HS-27A (cell line): Measurements from ENCODE around the gene ZNF491.
"Not testable (repeated sequence)": the region's sequence is repeated elsewhere in the genome, so short reads cannot be mapped to it uniquely, and the experiment has no call there.

Experiments
- DNase-seq: peaks from one replicate; pipeline ENCODE4 v3.0.0-alpha.2; 2012; ENCODE audit warnings: low read depth, missing footprints

ZNF491 gene

GRCh38 chr19:11798391-11799330, at the start of gene ZNF491:
ZNF491 (plus strand) TSS chr19:11798523; CDS start chr19:11805954, 7,431 bp downstream.
- DNase-seq = no peak

DNA sequence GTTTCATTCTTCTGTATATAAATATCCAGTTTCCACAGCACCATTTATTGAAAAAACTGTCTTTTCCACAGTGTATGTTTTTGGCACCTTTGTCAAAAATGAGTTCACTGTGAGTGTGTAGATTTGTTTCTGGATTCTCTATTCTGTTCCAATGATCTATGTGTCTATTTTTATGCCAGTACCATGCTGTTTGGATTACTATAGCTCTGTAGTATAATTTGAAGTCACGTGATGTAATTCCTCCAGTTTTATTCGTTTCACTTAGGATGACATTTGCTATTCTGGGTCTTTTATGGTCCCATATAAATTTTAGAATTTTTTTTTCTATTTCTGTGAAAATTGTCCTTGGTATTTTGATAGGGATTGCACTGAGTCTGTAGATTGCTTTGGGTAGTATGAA, 48.6 kb upstream of the ZNF491 start:
- no peak for DNase-seq

- no peak for DNase-seq
These were observed 46.0 kb upstream of the ZNF491 start for GRCh38 chr19:11752244-11752736.

- DNase-seq = no peak
These were observed 43.7 kb upstream of the ZNF491 start for GRCh38 chr19:11754663-11755062.

DNA sequence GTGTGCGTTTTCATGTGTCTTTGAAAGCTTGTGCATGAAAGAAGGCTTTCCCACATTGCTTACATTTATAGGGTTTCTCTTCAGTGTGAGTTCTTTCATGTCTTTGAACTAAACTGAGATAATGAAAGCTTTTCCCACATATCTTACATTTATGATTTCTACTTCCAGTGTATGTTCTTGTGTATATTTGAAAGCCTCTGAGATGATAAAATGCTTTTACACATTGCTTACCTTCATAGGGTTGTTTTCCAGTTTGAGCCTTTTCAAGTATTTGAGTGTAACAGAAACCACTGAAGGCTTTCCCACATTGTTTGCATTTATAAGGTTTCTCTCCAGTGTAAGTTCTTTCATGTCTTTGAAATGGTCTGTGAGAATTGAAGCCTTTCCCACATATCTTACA, 41.4 kb upstream of the ZNF491 start:
- no peak for DNase-seq

DNA sequence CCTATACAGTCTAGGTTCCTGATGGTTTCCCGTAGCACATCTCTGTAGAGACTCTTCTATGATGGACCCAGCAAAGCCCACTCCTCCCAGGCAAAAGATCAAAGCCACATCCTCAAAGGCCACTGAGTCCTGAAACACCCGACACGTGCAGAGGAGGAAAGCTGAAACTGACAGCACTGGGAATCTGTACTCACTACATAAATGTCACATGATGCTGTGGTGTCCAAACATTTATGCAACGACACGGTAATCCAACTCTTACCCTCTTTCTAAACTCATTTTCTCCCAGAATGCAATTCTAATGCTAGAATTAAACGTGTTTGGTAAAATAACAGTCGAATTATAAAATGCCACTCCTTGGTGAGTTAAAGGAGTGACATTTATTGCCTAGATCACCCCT, 38.5 kb upstream of the ZNF491 start:
- no peak for DNase-seq

DNA sequence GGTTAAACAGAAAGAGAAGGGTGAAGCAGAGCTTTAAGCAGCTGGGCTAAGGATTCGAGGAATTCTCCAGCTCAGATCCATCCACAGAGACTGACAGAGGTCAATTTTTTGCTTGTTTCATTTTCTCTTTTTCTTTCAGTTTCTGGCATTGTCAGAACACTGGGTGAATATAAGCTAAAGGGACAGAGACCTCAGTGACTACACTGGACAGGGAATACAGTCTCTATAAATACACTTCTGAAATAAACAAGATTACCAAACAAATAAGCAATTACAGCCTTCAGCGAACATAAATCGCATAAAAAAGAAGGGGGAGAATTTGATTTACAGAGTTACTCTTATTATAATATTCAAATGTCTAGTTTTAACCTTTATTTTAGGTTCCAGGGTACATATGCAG, 35.2 kb upstream of the ZNF491 start:
- DNase-seq = no peak

GRCh38 chr19:11763611-11764010, 34.7 kb upstream of the ZNF491 start:
- no peak for DNase-seq

DNA sequence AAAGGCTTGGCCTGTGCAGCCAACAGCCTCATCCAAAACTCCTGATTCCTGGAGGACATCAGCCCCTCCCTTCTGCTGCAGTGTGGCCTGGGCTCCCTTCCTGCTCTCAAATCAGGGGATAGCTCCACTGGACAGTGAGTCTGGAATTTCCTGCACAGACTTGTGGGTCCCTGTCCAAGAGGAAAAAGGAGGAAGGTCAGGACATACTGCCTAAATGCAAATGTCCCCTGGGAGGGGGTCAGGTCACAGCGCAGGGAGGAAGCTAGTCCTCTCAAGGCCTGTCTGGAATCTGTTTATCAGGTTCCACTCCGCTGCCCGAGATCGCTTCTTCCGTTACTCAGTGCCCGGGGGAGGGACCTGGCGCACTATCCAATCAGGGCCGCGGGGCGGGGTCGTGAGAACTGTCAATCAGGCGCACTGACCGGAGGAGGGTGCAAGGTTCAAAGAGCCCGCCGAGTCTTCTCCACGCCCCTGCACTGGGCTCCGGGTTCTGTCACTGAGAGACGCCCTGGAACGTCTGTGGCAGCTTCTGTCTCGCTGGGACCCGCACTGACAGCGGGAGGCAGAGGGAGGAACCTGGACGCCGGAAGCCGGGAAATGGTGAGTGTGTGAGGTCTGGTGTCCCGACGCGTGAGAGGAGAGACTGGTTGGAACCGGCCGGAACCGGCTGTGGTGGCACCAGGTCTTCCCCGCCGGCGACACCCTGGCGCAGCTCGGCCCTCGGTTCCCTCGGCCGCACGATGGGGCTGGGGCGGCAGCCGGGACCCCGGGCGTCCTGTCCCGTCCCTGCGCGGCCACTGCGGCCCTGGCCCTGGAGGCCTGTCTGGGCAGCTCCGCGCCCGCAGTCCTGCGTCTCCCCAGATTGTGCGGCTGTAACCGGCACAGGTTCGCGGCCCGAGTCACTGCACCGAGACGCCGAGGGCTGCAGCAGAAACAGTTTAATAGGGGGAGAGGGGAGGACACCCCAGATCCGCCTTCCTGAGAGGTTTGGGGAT, 31.4 kb upstream of the ZNF491 start, which contains the start of gene ZNF441:
ZNF441 (plus strand) TSS at position 404 of the 995 bp plus-strand sequence; CDS start at position 598, 194 bp downstream.
- DNase-seq = peak; percentile 86

GRCh38 chr19:11767633-11768133, 30.6 kb upstream of the ZNF491 start:
- no peak for DNase-seq

DNA sequence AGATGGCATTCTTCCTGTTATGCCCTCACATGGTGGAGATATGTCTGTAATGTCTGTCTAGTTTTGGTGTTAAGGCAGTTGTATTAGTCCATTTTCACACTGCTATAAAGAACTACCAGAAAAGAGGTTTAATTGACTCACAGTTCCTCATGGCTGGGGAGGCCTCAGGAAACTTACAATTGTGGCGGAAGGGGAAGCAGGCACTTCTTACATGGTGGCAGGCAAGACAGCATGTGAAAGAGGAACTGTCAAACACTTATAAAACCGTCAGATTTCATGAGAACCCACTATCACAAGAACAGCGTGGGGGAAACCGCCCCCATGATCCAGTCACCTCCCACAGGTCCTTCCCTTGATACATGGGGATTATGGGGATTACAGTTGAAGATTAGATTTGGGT, 28.3 kb upstream of the ZNF491 start:
- DNase-seq = no peak

- not testable (repeated sequence) for DNase-seq
These were observed 26.8 kb upstream of the ZNF491 start for GRCh38 chr19:11771520-11771919.

GRCh38 chr19:11776669-11777068, 21.7 kb upstream of the ZNF491 start:
- DNase-seq = not testable (repeated sequence)

DNA sequence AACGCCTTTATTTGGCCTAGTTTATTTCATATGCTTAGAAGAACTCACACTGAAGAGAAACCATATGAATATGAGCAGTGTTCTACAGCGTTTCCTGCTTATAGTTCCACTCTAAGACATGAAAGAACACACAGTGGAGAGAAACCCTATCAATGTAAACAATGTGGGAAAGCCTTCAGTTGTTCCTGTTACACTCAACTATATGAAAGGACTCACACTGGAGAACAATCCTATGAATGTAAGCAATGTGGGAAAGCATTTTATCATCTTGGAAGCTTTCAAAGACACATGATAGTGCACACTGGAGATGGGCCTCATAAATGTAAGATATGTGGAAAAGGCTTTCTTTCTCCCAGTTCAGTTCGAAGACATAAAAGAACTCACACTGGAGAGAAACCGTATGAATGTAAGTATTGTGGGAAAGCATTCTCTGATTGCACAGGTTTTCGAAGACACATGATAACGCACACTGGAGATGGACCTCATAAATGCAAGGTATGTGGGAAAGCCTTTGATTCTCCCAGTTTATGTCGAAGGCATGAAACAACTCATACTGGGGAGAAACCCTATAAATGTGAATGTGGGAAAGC, 17.8 kb upstream of the ZNF491 start:
- no peak for DNase-seq

DNA sequence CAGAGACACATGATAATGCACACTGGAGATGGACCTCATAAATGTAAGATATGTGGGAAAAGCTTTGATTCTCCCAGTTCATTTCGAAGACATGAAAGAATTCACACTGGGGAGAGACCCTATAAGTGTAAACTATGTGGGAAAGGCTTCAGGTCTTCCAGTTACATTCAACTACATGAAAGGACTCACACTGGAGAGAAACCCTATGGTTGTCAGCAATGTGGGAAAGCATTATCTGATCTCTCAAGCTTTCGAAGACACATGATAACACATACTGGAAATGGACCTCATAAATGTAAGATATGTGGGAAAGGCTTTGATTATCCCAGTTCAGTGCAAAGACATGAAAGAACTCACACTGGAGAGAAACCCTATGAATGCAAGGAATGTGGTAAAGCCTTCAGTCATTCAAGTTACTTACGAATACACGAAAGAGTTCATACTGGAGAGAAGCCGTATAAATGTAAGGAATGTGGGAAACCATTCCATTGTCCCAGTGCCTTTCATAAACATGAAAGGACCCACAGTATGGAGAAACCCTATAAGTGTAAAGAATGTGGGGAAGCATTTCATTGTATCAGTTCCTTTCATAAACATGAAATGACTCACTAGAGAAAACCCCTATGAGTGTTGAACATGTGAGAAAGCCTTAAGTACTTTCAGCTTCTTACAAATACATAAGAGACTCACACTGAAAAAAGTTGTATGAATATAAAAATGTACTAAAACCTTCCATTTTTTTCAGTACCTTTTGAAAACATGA, 16.8 kb upstream of the ZNF491 start:
- DNase-seq = no peak

DNA sequence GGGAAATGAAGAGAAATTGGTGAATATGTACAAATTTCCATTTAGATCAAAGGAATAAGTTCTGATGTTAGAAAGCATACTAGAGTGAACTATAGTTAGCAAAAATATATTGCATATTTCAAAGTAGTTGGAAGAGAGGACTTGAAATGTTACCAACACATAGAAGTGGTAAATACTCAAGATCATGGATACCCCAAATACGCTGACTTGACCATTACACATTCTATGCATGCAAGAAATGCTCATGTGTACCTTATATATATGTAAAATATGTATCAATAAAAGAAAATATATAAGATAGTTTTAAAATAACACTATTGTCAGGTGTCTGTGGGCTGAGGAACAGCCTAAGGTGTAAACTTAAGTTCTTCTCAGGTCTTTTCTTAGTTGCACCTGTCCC, 14.6 kb upstream of the ZNF491 start:
- no peak for DNase-seq

DNA sequence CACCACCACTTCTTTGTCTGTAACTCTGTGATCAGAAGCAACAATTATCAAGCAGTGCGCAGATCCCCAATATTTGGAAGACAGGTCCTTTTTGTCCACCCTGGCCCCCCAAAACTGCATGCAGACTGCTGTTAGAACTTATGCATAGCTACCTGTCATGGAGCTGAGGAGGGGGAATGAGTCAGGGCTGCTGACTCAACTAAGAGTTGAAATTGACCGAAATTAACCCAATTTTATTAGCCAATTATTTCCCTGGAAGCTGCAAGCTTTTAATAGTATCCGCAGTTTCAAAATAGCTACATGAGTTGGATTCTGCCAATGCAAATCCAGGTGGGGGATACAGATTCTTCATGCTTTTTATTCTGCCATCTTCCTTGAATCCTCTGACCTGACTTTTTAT, 14.0 kb upstream of the ZNF491 start:
- DNase-seq = no peak

DNA sequence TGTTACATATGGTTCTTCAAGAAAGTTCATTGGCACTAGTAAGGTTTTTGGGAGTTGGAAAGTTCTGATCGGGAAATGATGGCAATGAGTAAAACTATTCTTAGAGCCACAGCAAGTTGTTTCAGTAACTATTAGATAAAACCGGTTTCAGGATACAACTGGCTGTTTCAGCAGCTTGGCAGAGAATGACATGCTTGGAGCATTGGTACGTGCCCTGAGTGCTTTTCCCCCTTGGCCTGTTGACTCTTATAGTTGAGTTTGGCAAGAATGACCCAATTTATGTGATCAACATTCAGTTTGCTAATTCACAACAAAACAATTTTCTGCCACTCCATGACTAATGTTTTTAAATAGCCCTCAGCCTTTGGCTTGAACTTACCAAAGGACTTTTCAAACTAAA, 10.8 kb upstream of the ZNF491 start:
- no peak for DNase-seq

DNA sequence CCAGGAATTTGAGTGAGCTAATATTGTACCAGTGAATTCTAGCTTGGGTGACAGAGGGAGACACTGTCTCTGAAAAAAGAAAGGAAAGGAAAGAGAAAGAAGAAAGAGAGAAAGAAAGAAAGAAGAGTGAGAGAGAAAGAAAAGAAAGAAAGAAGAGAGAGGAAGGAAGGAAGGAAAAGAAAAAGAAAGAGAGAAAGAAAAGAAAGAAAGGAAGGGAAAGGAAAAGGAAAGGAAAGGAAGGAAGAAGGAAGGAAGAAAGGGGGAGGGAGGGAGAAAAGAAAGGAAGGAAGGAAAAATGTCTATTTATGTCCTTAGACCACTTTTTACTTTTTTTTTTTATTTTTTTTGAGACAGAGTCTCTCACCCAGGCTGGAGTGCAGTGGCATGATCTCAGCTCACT, 5.4 kb upstream of the ZNF491 start:
- DNase-seq = no peak

DNA sequence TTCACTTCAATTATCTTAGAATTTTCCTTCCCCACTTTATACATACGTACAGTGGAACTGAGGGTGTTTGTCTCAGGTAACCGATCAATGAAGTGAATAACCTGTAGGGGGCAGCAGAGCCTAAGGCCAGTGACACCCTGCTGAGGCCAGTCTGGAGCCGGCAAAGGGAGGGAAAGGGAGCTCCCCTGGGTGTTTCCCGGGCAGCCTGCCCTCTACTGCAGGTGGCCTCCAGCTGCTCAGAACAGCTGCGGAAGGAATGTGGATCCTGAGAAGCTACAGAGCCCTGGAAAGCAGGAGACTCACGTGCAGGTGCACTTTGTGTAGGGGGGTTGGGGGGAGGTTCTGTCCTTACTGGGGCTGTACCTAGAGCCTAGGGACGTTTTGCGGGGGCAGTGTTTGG, 832 bp upstream of the ZNF491 start:
- DNase-seq = peak; percentile 45
